Activated CD8-positive, alpha-beta memory T cell treated with anti-CD3 and anti-CD28 coated beads, Interleukin-2, amount 50 U/mL, for 1 hour (primary cell): ENCODE measurements around the gene MEN1.

ENCODE experiments used
- DNase-seq: peaks from one replicate; pipeline ENCODE4 v3.0.0-alpha.2; 2020; ENCODE audit errors: extremely low read depth

The MEN1 gene

GRCh38 chr11:64784813-64785581 lies 25.4 kb downstream of the MEN1 start:
- DNase-seq: no peak

GRCh38 chr11:64778473-64779298 lies 31.7 kb downstream of the MEN1 start, which contains the start of gene SF1:
Gene SF1 (minus strand): TSS chr11:64778542. CDS start chr11:64778392, 150 bp downstream.
- DNase-seq: peak; percentile 100

GRCh38 chr11:64778223-64778472 lies 32.2 kb downstream of the MEN1 start:
- DNase-seq: no peak

GRCh38 chr11:64777449-64778222 lies 32.7 kb downstream of the MEN1 start:
- peak; percentile 56 for DNase-seq

GRCh38 chr11:64776875-64777274 lies 33.5 kb downstream of the MEN1 start:
- DNase-seq: no peak

- DNase-seq: no peak
These were observed 33.9 kb downstream of the MEN1 start for GRCh38 chr11:64776425-64776824.

GRCh38 chr11:64774144-64774543 lies 36.2 kb downstream of the MEN1 start:
- DNase-seq: no peak

- DNase-seq: no peak
These were observed 37.9 kb downstream of the MEN1 start for GRCh38 chr11:64772303-64773018.

GRCh38 chr11:64771861-64772260 lies 38.5 kb downstream of the MEN1 start:
- DNase-seq: no peak

GRCh38 chr11:64770120-64770519 lies 40.2 kb downstream of the MEN1 start:
- DNase-seq: no peak

GRCh38 chr11:64769283-64769682 lies 41.1 kb downstream of the MEN1 start:
- DNase-seq: no peak

- DNase-seq: no peak
These were observed 42.1 kb downstream of the MEN1 start for GRCh38 chr11:64768300-64768694.

- DNase-seq: peak; percentile 58
These were observed 42.7 kb downstream of the MEN1 start for GRCh38 chr11:64767344-64768299.

- DNase-seq: no peak
These were observed 43.5 kb downstream of the MEN1 start for GRCh38 chr11:64766881-64767280.

GRCh38 chr11:64765851-64766665 lies 44.3 kb downstream of the MEN1 start:
- no peak for DNase-seq

- DNase-seq: no peak
These were observed 45.0 kb downstream of the MEN1 start for GRCh38 chr11:64765291-64765850.

GRCh38 chr11:64764753-64765152 lies 45.6 kb downstream of the MEN1 start:
- no peak for DNase-seq

- peak; percentile 62 for DNase-seq
These were observed 46.2 kb downstream of the MEN1 start for GRCh38 chr11:64764040-64764611.

GRCh38 chr11:64763526-64764039 lies 46.8 kb downstream of the MEN1 start:
- DNase-seq: no peak
